SK-N-MC (cell line): ENCODE data around the gene HTR1A.

ENCODE experiments used
- EZH2 ChIP-seq: fragments of 200-600 bp; sonication (generic); IDR thresholded peaks from one replicate; pipeline ENCODE4 v1.6.1; 2017; ENCODE audit warnings: antibody characterized with exemption
- POLR2AphosphoS5 ChIP-seq: IDR thresholded peaks from 2 replicates; pipeline ENCODE4 v1.6.1; 2012; ENCODE audit warnings: mild to moderate bottlenecking, low read depth, low read length, borderline replicate concordance

DNA sequence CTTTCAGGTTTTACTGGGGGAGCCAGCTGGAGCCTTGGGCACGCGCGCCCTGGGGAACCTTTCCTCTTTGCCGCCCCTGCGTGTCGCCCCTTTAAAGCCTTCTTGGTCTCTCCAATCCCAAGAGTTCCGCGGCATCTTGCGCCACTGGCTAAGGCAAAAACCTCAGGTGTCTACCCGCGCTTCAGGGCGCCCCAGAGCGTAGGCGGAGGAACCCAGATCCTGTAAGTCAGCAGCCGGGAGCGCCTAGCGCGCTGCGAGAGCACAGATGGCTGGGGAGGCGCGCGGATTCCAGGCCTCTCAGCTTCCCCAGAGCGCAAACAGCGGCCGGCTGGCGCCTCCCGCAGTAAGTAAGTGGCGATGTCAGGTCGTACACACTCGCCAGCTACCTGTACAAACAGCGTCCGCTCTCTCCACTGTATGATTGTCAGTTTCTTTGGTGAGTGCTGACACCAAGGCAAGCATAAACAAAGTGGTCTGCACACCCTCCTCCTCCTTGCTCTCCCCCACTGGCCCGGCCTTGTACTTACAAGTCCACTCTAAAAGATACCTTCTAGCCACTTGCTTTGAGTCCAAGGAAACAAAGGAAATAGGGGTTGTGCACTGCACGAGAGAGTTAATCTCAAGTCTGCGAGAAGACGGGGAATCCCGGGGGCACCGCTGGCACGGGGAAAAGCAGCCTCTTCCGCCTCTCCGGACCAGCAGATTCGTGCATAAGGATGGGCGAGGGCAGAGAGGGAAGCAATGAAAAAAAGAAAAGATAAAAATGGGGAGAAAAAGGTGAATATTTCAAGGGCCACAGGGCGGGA lies 2.9 kb downstream of the HTR1A start:
- no peak for TF ChIP-seq EZH2
- TF ChIP-seq POLR2AphosphoS5: no peak
